ENCODE results near the gene JPH2. TPM values are rescaled to one million over a fixed set of nuclear protein-coding genes. Genes with fewer than 3 reads are reported as not detected.

JPH2 gene
- total RNA-seq, 1 experiment from 2014 or later = 0.17 TPM

- CTCF ChIA-PET = interaction anchor here (1.0 kb wide), 1 partner anchor 18 kb away, joined by 4 read pairs; no protein-coding TSS in a partner anchor
- peak overlapping the region; percentile 11 for H2AFZ ChIP-seq (ENCODE audit: low read depth, low read length, poor library complexity, severe bottlenecking)
- H3K4me2 ChIP-seq (ENCODE audit: low read length) = no peak overlapping the region
- H3K9ac ChIP-seq (ENCODE audit: low read length) = no peak overlapping the region
- POLR2A ChIA-PET = no interaction called here
- H3K36me3 ChIP-seq (ENCODE audit: control insufficient read depth in 1 of 2, insufficient read depth in 2 of 2, low read length in 2 of 2) = no peaks in the 10 kb centered on the region
- intact Hi-C loops (cut with micrococcal nuclease) = no loop called here
- TF ChIP-seq JUND (IDR thresholded peaks at IDR 0.05) (no peak), FOSL1 (IDR thresholded peaks at IDR 0.05; ENCODE audit: low read depth) (no peak), SRF (IDR thresholded peaks at IDR 0.05; ENCODE audit: low read depth) (no peak), SIN3A (IDR thresholded peaks at IDR 0.05; ENCODE audit: low read depth) (no peak), MAX (IDR thresholded peaks at IDR 0.05) (no peak), TCF7L2 (IDR thresholded peaks at IDR 0.05; ENCODE audit: borderline replicate concordance, extremely low read depth, insufficient read depth, insufficient read length) (no peak), ZNF274 (IDR thresholded peaks at IDR 0.05; ENCODE audit: low read depth, low read length) (no peak), YY1 (IDR thresholded peaks at IDR 0.05; ENCODE audit: extremely low read depth, insufficient replicate concordance, low read depth, low read length) (no peak), SP1 (IDR thresholded peaks at IDR 0.05; ENCODE audit: low read depth) (no peak)
- TF ChIP-seq, protein P1, sequence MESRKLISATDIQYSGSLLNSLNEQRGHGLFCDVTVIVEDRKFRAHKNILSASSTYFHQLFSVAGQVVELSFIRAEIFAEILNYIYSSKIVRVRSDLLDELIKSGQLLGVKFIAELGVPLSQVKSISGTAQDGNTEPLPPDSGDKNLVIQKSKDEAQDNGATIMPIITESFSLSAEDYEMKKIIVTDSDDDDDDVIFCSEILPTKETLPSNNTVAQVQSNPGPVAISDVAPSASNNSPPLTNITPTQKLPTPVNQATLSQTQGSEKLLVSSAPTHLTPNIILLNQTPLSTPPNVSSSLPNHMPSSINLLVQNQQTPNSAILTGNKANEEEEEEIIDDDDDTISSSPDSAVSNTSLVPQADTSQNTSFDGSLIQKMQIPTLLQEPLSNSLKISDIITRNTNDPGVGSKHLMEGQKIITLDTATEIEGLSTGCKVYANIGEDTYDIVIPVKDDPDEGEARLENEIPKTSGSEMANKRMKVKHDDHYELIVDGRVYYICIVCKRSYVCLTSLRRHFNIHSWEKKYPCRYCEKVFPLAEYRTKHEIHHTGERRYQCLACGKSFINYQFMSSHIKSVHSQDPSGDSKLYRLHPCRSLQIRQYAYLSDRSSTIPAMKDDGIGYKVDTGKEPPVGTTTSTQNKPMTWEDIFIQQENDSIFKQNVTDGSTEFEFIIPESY (IDR thresholded peaks at IDR 0.05; ENCODE audit: extremely low read depth, insufficient replicate concordance, low read length) = no peak
- TF ChIP-seq, protein P2, sequence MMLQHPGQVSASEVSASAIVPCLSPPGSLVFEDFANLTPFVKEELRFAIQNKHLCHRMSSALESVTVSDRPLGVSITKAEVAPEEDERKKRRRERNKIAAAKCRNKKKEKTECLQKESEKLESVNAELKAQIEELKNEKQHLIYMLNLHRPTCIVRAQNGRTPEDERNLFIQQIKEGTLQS (IDR thresholded peaks at IDR 0.05) = no peak
- BruUV-seq (replicated peaks) = no TSS peak
- no peaks in the 10 kb centered on the region for H4K20me1 ChIP-seq (ENCODE audit: insufficient read depth)
- no peaks in the 10 kb centered on the region for H3K9me2 ChIP-seq (ENCODE audit: insufficient read depth)
- ATAC-seq (no peak), DNase-seq (ENCODE audit: low read depth, low spot score) (no peak)
- H3K27ac ChIP-seq (ENCODE audit: low read depth, low read length) = no peak overlapping the region
- H3K27me3 ChIP-seq (ENCODE audit: insufficient read depth, low read length) = no peaks in the 10 kb centered on the region
- H3K4me3 ChIP-seq (replicated peaks in 1 of 2; ENCODE audit: low read depth in 1 of 2, low read length in 2 of 2) = no peak overlapping the region
- peaks cover 0 to 4% of the 10 kb centered on the region in 2 experiments; a peak in 1 of 4 replicates for H3K4me1 ChIP-seq (ENCODE audit: control insufficient read depth in 1 of 2, insufficient read depth in 2 of 2, low read length in 2 of 2)
- no peaks in the 10 kb centered on the region for H3K79me2 ChIP-seq (ENCODE audit: insufficient read depth, low read length)
- H3K9me3 ChIP-seq (ENCODE audit: control insufficient read depth in 1 of 2, insufficient read depth in 1 of 2, low read depth in 1 of 2, low read length in 2 of 2) = no peaks in the 10 kb centered on the region
- RAD21 ChIA-PET (ENCODE audit: low non-redundant PET in 1 of 2, low total read pairs in 2 of 2, uncharacterized antibody in 2 of 2, unreplicated experiment in 2 of 2) = no interaction called here
Observed at GRCh38 chr20:44135012-44135412, 52.0 kb downstream of the JPH2 start.
